ENCODE measurements around the gene SEC31B.

SEC31B gene

GRCh38 chr10:100528123-100528886 lies 8.6 kb upstream of the SEC31B start:
- DNase-seq (ENCODE audit: low read depth) = no peak

DNA sequence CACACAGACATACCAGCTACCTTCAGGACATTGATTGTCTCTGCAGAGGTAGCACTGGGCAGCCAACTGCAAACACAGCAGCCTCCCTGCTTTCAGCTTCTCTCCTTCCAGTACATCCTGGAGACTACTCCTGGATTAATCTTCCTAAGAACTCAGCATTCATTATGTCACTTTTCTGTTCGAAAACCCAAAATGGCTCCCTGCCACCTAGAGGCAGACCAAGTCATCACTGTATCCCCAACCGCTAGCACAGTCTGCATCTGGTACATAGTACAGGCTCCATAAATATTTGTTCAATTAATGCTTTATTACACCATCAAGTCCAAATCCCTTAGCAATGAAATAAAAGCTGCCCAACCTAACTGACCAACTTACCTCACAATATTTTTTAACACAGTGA lies 5.0 kb upstream of the SEC31B start:
- DNase-seq (ENCODE audit: low read depth) = no peak

- DNase-seq (ENCODE audit: low read depth) = no peak
These were observed 4.5 kb upstream of the SEC31B start for GRCh38 chr10:100524206-100524605.

DNA sequence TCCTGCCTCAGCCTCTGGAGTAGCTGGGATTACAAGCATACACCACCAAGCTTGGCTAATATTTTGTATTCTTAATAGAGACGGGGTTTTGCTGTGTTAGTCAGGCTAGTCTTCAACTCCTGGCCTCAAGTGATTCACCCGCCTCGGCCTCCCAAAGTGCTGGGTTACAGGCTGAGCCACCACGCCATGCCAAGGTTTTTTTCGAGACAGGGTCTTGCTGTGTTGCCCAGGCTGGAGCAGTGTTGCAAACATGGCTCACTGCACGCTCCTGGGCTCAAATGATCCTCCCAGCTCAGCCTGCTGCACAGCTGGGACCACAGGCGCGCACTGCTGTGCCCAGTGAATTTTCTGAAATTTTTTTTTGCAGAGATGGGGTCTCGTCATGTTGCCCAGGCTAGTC lies 3.3 kb upstream of the SEC31B start:
- DNase-seq (ENCODE audit: low read depth) = peak; percentile 65

DNA sequence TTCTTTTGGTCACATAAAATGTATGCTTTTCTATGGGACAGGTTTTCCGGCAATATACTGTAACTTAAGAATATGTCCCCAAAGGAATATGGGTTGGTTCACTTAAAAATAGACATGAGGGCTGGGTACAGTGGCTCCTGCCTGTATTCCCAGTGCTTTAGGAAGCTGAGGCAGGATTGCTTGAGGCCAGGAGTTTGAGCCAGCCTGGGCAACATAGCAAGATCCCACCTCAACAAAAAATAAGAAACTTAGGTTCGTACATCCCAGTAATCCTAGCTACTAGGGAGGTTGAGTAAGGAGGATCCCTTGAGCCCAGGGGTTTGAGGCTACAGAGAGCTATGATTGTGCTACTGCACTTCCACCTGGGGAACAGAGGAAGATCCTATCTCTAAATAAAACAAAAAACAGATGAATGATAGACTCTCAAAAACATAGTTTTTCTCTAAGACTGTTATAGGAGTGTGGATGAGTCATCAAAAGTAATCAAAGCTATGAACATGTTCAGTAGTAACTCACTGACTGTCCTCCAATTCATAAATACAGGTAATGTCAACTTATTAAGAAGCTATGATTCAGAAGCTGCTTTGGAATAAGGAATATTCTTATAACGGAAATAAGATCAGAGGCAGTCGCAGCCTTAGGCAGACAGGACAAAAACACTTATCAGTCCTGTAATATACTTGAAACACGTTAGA lies 2.6 kb upstream of the SEC31B start:
- DNase-seq (ENCODE audit: low read depth) = peak; percentile 44

- peak; percentile 56 for DNase-seq (ENCODE audit: low read depth)
These were observed 1.1 kb upstream of the SEC31B start for GRCh38 chr10:100520811-100521210.

GRCh38 chr10:100518761-100519241 lies 860 bp downstream of the SEC31B start:
- peak; percentile 64 for DNase-seq (ENCODE audit: low read depth)

- DNase-seq (ENCODE audit: low read depth) = no peak
These were observed 2.8 kb downstream of the SEC31B start for GRCh38 chr10:100516847-100517246.

DNA sequence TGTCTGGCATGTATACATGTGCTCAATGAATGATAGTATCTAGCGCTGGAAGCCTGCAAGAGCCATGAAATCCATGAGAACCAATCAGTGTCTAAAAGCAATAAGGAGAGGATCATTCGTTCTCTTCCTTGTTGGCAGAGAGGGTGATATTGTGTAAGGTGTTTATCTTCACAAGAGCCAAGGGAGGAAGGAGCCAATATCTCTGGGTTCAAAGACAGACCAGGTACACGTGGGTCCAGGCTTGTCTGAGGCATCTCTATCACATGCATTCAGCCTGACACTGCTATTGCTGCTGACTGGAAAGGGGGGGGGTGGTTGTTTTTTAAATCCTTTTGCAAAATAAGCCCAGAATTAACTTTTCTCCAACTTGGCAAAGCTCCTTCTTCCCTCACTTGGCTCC lies 4.0 kb downstream of the SEC31B start:
- no peak for DNase-seq (ENCODE audit: low read depth)

GRCh38 chr10:100510533-100511308 lies 8.9 kb downstream of the SEC31B start:
- DNase-seq (ENCODE audit: low read depth) = no peak

DNA sequence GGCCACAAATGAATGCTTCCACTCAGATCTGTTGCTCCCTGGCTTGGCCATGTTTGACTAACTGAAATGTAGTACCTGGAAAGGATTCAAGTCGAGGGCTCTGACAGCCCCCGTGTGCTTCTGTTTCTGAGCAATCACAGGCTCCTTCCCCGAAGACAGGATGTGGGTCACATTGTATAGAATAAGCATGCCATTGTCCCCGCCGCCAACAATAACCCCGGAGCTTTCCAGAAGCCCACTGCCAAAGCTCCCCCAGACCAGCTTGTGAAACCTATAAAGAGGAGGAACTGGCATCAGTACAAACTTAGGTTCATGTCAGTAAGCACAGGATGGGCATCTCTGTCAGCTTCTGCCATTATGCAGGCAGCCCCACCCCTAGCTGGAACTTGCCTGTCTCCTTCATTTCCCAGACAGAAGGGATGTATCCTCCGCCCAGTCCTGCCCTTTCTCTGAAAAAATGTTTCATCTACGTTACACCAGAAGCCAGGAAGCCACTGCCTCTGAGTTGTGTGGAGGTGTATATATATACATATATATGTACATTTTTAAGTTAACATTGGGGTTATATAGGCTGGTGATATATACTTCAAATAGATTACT lies 10.3 kb downstream of the SEC31B start:
- DNase-seq (ENCODE audit: low read depth) = no peak

GRCh38 chr10:100508691-100509150 lies 10.9 kb downstream of the SEC31B start:
- peak; percentile 64 for DNase-seq (ENCODE audit: low read depth)

DNA sequence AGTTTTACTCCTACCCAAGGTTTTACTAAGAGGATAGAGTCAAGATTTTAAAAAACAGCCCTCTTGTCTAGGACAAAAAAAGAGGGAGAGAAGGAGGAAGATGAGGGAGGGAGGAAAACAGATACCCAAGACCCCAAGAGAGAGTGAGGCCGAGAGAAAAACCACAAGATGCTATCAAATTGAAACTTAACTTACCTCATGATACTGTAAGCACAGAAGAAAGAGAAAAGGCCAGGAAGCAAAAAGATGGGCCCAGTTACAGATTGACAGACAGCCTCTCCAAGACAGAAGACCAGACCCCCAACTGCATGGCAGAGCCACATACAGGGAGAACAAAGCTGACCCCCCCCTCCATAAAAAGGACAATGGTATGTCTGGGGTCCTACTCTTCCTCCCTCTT lies 11.4 kb downstream of the SEC31B start:
- no peak for DNase-seq (ENCODE audit: low read depth)

DNA sequence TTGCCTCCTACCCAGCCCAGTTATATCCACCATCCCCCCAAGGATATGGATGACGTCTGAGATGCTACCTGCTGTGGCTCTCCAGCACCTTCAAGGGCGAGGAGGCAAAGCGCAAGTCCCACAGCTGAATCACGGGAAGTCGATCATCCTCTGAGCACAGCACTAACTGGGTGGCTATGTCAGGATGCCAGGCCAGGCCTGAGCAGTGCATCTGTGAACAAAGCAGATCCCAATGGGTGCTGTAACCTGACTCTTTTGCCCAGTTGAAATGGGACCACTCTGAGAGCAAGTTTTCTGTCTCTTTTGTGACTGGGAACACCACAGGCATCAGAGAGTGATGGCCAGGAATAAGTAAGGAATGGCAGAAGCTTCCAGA lies 12.3 kb downstream of the SEC31B start:
- no peak for DNase-seq (ENCODE audit: low read depth)

- peak; percentile 77 for DNase-seq (ENCODE audit: low read depth)
These were observed 12.9 kb downstream of the SEC31B start for GRCh38 chr10:100506596-100507356.

- DNase-seq (ENCODE audit: low read depth) = no peak
These were observed 14.5 kb downstream of the SEC31B start for GRCh38 chr10:100505164-100505563.

DNA sequence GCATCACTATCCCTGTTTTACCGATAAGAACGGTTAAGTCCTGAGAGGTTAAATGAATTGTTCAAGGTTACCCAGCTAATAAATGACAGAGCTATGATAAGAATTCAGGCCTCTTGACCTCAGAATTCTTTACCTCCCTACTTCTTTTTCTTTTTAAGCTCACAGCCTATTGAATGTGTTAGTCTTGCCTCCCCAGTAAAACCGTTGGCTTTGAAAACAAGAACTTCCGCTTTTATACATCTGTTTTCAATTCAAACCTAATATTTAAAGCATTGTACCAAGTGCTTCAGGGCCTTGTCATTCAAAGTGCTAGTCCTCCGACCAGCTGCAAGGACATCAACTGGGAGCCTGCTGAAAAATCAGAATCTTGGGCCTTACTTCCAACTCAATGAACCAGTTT lies 15.6 kb downstream of the SEC31B start:
- DNase-seq (ENCODE audit: low read depth) = peak; percentile 79

DNA sequence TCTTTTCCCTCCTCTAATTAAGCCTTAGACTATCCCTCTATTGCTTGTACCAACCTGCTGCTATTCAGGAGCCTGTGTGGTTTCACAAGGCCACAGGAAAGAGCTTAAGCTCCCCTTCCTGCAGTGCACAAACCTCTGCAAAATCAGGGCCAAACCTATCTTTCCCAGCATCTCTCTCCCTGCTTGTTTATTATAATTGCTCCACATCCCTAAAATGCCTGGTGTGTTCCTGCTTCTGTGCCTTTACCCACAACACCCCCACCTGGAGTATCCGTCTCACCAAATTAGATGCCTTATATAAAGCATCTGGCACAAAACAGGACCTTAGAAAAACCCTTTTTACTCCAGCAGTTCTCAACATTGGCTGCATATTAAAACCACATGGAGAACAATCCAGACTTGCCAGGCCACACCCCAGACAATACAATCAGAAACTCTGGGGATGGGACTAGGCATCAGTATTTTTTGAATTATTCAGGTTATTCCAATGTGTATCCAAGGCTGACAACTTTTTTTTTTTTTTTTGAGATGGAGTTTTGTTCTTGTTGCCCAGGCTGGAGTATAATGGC lies 16.7 kb downstream of the SEC31B start:
- peak; percentile 39 for DNase-seq (ENCODE audit: low read depth)

- DNase-seq (ENCODE audit: low read depth) = peak; percentile 61
These were observed 18.2 kb downstream of the SEC31B start for GRCh38 chr10:100501423-100501822.

GRCh38 chr10:100498059-100498458 lies 21.6 kb downstream of the SEC31B start:
- DNase-seq (ENCODE audit: low read depth) = no peak

- DNase-seq (ENCODE audit: low read depth) = no peak
These were observed 23.1 kb downstream of the SEC31B start for GRCh38 chr10:100496567-100496966.

Data from iris pigment epithelial cell (primary cell).